IPS-NIHi7 (cell line): ENCODE results near the gene PAN2.
"Not testable (repeated sequence)": the region's sequence is repeated elsewhere in the genome, so short reads cannot be mapped to it uniquely, and the experiment has no call there.

Experiments used
- DNase-seq: peaks from one replicate; pipeline ENCODE4 v3.0.0; 2012; ENCODE audit warnings: mixed read lengths; ENCODE audit errors: extremely low spot score

PAN2 gene

DNA sequence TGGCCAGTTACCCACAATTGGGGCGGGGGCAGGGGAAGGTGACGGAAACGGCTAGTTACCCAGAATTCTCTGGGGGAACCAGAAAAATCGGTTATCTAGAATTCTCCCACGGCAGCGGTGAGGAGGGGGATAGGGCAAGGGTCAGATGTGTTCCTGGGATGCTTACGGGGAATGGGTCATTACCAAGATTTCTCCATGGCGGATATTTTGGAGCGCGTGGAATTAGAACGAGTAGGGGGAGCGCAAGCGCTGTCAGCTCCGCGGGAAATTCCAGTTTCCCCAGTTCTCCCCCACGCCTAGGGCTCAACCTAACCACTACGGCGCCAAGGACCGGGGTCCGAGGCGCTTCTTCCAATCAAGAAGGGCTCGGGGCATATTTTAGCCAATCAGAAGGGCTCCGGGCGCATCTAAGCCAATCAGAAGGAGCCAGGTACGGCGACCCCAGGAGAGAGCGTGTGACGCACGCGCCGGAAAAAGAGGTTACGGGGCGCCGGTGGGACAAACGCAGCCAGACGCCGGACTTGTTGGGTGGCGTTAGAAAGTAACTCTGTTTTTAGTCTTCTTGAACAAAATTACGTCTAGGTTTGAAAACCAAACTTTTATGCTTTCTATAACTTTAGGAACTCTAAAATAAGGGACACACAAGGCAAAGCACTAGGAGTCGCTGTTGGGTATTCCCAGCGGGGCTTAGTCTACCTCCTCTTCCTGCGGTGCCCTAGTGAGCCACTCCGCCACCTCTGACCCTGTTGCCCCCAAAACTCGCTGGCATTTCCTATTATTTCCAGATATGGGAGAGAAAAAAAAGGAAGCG, at the start of gene PAN2:
Gene PAN2, minus strand, starts transcription at position 322 of the 811 bp plus-strand sequence. CDS start 906 bp downstream, outside the sequence.
- DNase-seq, result peak; percentile 100

GRCh38 chr12:56382611-56383010, 48.8 kb upstream of the PAN2 start:
- DNase-seq, result no peak

GRCh38 chr12:56377989-56378316, 44.2 kb upstream of the PAN2 start:
- DNase-seq, result no peak

DNA sequence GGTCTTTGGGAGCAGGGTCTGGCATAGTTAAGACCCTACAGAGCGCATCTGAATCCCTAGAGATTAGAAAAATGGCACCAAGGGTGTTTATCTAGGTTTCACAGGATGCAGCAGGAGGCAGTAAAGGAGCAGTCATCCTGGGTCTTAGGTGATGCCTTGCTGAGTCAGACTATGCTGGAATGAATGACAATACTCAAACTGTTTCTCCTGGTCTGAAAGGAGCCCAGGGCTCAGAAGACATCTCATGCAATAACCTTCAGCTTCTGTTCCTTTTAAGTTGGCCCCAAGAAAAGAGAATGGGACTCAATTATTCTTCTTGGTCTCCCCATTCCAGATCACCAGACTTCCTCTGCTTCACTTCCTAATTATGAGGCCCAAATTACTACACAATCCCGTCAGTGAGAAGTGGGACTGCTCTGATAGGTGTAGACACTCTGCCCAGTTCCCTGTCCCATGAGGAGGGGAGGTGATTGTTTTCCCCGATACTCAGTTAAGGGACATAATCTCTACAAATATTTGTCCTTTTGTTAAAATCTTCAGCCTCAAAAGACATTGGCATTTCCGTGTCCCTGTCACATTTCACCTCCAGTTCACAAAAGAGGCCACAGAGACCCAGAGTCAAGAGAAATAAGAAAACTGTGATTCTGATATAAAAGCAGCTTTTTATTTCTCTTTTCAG, 43.6 kb upstream of the PAN2 start:
- DNase-seq, result peak; percentile 69

DNA sequence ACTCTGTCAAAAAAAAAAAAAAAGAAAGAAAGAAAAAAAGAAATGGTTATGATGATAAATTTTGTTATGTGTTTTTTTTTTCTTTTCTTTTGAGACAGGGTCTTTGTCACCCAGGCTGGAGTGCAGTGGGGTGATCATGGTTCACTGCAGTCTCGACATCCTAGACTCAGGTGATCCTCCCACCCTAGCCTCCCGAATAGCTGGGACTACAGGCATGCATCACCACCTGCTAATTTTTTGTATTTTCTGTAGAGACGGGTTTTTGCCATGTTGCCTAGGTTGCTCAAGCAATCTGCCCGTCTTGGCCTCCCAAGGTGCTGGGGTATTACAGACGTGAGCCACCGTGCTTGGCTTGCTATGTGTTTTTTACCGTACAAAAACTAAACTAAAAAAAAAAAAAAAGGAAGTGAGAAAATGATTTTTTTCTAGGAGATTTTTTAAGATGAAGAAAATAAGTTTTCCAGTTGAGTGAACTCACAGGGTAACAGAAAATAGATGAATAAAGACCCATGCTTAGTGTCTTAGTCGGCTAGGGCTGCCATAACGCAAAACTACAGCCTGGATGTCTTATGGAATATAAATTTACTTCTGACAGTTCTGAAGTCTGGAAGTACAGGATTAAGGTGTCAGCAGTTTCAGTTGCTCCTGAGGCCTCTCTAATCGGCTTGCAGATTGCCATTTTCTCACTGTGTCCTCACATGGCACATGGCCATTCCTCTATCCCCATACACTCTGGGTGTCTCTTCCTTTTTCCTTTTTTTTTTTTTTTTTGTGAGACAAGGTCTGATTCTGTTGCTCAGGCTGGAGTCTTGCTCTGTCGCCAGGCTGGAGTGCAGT, 42.0 kb upstream of the PAN2 start:
- no peak for DNase-seq

DNA sequence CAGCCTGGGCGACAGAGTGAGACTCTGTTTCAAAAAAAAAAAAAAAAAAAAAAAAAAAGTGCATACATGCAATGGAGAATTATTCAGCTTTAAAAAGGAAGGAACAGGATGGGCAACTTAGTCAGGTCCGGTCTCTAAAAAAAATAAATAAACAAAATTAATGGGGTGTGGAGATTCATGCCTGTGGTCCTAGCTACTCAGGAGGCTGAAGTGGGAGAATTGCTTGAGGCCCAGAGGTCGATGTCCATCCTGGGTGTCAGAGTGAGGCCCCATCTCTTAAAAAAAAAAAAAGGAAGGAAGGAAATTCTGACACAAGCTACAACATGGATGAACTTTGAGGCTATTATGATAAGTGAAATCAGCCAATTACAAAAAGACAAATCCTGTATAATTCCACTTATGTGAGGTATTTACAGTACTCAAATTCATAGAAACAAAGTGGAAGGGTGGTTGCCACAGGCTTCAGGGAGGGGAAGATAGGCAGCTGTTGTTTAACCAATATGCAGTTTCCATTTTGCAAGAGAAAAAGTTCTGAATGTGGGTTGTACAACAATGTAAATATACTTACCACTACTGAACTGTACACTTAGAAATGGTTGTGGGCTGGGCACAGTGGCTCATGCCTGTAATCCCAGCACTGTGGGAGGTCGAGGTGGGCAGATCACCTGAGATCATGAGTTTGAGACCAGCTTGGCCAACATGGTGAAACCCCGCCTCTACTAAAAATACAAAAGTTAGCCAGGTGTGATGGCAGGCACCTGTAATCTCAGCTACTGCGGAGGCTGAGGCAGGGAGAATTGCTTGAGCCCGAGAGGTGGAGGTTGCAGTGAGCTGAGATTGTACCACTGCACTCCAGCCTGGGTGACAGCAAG, 41.2 kb upstream of the PAN2 start:
- no peak for DNase-seq

DNA sequence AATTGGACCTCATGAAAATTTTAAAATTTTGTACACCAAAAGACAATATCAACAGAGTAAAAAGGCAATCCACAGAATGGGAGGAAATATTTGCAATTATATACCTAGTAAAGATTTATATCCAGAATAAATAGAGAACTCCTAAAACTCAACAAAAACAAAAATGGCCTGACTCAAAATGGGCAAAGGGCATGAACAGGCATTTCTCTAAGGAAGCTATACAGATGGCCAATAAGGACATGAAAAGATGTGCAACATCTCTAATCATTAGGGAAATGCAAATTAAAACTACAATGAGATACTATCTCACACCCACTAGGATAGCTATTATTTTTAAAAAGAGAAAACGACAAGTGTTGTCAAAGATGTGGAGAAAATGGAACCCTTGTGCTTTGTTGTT, 39.7 kb upstream of the PAN2 start:
- DNase-seq, result no peak

DNA sequence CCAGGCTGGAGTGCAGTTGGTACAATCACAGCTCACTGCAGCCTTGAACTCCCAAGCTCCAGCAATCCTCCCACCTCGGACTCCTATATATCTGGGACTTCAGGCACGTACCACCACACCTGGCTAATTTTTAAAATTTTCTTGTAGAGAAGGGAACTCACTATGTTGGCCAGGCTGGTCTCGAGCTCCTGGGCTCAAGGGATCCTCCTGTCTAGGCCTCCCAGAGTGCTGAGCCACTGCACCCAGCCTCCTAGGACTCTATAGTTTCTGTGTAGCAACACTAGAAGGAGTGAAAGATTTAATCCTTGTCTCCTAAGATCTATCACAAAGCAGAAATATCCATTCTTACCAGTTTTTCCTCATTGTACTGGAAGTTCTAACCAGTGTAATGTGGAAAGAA, 33.1 kb upstream of the PAN2 start:
- DNase-seq, result no peak

GRCh38 chr12:56362130-56363059, 28.6 kb upstream of the PAN2 start, which contains the start of gene APOF:
Gene APOF, minus strand, starts transcription at chr12:56362857. Its CDS starts 112 bp downstream, at chr12:56362745.
- no peak for DNase-seq

DNA sequence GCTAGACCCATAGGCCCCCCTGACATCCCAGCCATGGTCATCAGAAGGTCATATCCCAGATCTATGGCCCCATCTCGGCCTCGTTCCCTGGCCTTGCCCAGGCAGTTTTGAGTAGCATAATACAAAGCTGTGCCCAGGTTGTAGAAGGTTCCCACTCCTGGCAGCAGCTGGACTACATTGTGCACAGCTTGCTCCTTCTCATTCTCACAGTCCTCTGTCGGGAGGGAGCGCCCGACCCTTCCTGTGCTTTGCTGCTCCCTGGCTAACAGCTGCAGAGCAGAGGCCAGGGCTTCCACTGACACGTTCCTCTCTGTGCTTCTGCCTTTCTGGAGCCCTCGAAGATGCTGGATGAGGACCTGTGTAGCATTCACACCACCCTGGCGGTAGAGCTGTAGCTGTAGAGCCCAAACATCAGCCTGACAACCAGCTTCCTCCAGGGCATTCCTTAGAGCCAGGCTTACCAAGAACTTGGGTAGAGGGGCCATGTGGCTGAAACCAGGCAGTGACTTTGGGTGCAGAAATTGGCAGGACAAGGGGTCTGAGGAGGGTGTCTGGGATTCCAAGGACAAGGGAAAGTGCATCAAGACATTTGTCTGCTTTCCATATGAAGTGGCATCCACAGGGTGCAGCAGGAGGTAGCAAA, 27.8 kb upstream of the PAN2 start:
- DNase-seq, result no peak

- peak; percentile 99 for DNase-seq
Observed at GRCh38 chr12:56359851-56360767, 26.3 kb upstream of the PAN2 start, which contains the start of gene STAT2. Gene STAT2, minus strand, starts transcription at chr12:56360107. Its CDS starts 3,536 bp downstream, at chr12:56356571.

DNA sequence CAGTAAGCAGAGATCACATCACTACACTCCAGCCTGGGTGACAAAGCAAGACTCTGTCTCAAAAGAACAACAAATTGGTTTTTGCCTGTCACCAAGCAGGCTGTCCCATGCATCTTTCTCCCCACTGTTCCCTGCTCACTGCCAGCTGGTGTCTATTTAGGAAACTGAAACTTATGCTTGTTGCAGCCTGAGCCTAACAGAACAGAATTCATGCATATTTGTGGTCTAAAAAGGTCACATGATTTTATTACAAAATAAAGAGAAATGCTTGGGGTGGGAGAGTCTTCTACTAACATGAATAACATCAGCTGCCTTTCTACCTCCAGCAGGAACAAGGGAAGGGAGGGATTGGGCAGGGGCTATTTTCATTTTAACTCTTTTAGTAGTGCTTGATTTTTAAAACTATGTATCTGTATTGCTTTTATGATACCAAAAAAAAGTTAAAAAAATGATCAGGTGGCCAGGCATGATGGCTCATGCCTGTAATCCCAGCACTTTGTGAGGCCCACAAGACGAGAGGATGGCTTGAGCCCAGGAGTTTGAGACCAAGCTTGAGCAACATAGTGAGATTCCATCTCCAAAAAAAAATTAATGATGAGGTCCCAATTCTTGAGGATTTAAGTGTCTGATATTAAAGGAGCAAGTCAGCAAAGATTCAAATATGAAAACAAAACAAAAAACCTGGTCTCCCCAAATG, 25.2 kb upstream of the PAN2 start:
- DNase-seq, result no peak

- DNase-seq, result no peak
Observed at GRCh38 chr12:56351325-56351724, 17.5 kb upstream of the PAN2 start.

DNA sequence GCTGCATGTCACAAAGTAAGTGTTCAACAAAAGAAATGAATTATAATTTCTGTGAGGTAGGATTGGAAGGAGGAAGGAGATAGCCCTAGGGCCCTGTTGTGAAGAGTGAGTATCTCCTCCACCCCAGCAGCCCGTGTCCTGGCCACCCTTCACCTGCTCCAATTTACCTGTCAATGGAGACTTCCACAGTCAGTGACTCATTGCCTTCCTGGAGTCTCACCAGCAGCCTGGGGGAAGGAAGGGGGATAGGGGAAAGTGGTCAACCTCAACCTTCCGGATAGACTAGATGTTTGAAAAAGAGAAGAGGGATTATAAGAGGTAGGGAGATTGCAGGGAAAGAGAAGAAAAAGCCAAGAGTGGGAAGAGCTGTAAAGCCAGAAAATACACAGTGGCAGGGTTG, 16.9 kb upstream of the PAN2 start:
- DNase-seq, result no peak

DNA sequence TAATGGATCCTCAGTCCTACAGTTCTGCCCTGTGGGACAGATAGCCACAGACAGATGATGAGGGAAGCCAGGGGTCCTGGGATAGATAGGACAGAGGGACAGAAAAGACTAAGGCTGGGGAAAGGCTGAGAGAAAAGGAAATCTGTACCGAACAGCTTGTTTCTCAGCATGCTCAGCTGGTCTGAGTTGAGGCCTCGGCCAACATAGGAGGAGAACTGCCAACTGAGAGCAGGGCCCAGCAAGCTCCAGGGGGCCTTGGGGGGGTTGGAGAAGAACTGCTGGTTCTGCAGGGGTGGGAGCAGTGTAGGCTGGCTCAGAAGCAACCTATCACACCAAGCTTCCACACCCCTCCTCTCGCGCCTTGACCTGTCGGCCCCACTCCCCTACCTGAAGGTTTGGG, 15.0 kb upstream of the PAN2 start:
- DNase-seq, result no peak

- not testable (repeated sequence) for DNase-seq
Observed at GRCh38 chr12:56347255-56347654, 13.5 kb upstream of the PAN2 start.

DNA sequence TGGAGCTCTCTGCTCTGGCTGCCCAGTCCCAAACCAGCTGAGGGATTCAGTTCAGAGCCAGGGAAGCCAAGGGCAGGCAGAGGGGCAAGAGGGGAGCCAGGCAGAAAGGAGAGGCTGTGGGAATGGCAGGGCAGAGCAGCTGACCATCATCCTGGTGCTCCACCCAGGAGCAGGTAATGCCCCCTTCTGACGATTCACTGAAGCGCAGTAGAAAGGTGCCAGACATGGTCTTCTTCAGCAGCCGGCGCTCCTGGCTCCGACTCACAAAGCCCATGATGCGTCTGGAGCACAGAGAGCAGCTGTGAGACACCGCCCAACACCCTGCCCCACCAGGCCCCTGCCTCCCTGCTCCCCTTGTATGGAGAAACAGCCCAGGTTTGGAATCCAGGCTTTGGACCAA, 12.9 kb upstream of the PAN2 start:
- peak; percentile 31 for DNase-seq

- DNase-seq, result not testable (repeated sequence)
Observed at GRCh38 chr12:56342290-56342689, 8.5 kb upstream of the PAN2 start.
